ENCODE data around the gene BTBD19. TPM values are rescaled to one million over a fixed set of nuclear protein-coding genes. Genes with fewer than 3 reads are reported as not detected.
A peak's percentile ranks its signal among the peaks of the same experiment; 100 is the strongest.
"Not testable (repeated sequence)": the region's sequence is repeated elsewhere in the genome, so short reads cannot be mapped to it uniquely, and the experiment has no call there.

Gene BTBD19
- 1 to 10 TPM; 2.4 to 2.9 TPM for total RNA-seq
- long read RNA-seq, partial matches to known transcripts: 0 of 1 reads
- long read RNA-seq, other reads (novel, unspliced or antisense): 1 of 1 reads

- intact Hi-C loops (cut with DNase I, micrococcal nuclease): no loop called here
- DNase-seq (peak; percentile 60 to 66), ATAC-seq (no peak)
Measured at GRCh38 chr1:44808063-44808937, at the start of gene BTBD19. TSS of gene BTBD19 (plus strand) at chr1:44808523. CDS start at chr1:44808821, 298 bp downstream.

DNA sequence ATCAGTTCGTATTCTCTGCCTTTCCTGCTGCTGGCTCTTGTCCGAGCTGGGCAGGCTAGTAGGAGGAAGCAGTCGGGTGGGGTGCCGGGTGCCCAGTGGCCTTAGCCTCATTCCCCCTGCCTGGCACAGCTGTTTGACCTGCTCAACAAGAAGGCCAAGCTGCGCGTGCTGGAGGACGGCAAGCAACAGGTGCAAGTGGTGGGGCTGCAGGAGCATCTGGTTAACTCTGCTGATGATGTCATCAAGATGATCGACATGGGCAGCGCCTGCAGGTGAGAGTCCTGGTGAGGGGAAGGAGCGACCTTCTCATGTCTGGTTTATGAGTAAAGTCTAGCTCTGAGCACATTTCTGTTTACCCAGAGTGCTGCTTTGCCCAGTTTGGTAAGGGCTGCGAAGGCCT, 49.2 kb upstream of the BTBD19 start:
- ATAC-seq (no peak), DNase-seq (no peak)
- intact Hi-C loops (cut with DNase I, micrococcal nuclease): no loop called here

DNA sequence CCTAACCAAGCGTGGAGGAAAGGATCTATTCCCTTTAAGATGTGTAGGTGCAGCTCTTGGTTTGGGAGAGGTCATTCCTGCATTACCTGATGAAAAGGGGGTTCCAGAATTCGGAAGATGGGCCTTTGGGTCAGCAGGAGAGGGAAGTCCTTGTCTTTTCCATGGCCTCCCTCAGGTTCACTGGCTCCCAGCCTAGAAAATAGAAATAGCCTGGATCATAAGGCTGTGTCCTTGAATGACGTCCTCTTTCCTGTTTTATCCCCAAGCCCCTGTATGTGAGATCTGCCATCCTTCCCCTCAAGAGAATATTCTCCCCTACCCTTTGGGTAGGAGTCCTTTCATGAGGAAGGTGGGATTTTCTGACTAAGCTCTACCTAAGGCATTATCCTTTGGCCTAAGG, 47.4 kb upstream of the BTBD19 start:
- intact Hi-C loops (cut with DNase I, micrococcal nuclease): no loop called here
- no peak for DNase-seq
- no peak for ATAC-seq

DNA sequence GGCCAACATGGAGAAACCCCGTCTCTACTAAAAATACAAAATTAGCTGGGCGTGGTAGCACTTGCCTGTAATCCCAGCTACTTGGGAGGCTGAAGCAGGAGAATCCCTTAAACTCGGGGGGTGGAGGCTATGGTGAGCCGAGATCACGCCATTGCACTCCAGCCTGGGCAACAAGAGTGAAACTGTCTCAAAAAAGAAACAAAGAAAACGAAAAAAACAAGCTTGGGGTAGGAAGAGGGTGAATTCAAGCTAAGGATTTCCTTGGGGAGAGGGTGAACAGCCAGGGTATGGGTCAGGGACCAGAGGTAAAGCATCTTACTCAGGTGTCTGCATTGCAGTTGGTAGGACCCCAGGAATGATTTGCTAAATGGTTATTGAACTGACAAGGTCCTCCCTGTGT, 41.9 kb upstream of the BTBD19 start:
- DNase-seq; intact Hi-C loops (cut with DNase I, micrococcal nuclease); ATAC-seq: not testable (repeated sequence)

GRCh38 chr1:44775078-44775929, 33.0 kb upstream of the BTBD19 start, which contains the start of gene RPS8:
TSS of gene RPS8 (plus strand) at chr1:44775540. CDS start at chr1:44775597, 57 bp downstream.
- DNase-seq (peak; percentile 93 to 94), ATAC-seq (peak; percentile 89)
- intact Hi-C loops (cut with DNase I, micrococcal nuclease): no loop called here

GRCh38 chr1:44775930-44776729, 32.2 kb upstream of the BTBD19 start:
- DNase-seq: peak; percentile 36 to 57
- intact Hi-C loops (cut with DNase I, micrococcal nuclease): no loop called here
- ATAC-seq: peak; percentile 53

- intact Hi-C loops (cut with DNase I, micrococcal nuclease): no loop called here
- ATAC-seq (no peak), DNase-seq (no peak)
Measured at GRCh38 chr1:44776730-44777068, 31.6 kb upstream of the BTBD19 start.

GRCh38 chr1:44777547-44777946, 30.8 kb upstream of the BTBD19 start:
- intact Hi-C loops (cut with DNase I, micrococcal nuclease): no loop called here
- DNase-seq: no peak
- no peak for ATAC-seq

- intact Hi-C loops (cut with DNase I, micrococcal nuclease): no loop called here
- no peak for DNase-seq
- no peak for ATAC-seq
Measured at GRCh38 chr1:44777969-44778635, 30.2 kb upstream of the BTBD19 start.

- DNase-seq (no peak), ATAC-seq (no peak)
- intact Hi-C loops (cut with DNase I, micrococcal nuclease): no loop called here
Measured at GRCh38 chr1:44778705-44779576, 29.4 kb upstream of the BTBD19 start.

DNA sequence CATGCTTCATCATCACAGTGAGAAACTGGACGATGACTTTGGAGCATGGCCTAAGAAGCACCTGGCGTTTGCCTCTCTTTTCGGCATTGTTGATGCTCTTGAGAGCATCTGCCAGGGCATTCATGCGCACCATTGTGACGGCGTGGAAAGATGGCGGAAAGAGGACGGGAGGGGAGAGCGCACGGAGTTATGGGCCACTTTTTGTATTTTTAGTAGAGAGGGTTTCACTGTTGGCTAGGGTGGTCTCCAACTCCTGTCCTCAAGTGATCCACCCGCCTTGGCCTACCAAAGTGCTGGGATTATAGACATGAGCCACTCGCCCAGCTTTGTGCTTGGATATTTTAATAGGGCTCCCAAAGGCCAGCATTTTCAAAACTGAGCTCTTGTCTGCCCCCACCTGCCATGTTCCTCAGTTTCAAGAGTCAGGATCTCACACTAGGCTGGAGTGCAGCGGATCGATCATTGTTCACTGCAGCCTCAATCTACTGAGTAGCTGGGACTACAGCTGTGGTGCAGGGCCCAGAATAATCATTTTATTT, 27.7 kb upstream of the BTBD19 start:
- DNase-seq: no peak
- intact Hi-C loops (cut with DNase I, micrococcal nuclease): loop anchor here in 1 of 2 donors (10.0 kb wide), 1 partner anchor 54 kb away; no protein-coding TSS in a partner anchor
- ATAC-seq: no peak

GRCh38 chr1:44783697-44784093, 24.6 kb upstream of the BTBD19 start:
- intact Hi-C loops (cut with DNase I, micrococcal nuclease): loop anchor here in 1 of 2 donors (10.0 kb wide), 1 partner anchor 51 kb away; no protein-coding TSS in a partner anchor
- ATAC-seq (no peak), DNase-seq (no peak)

- DNase-seq (peak; percentile 31 to 46), ATAC-seq (peak; percentile 17)
- intact Hi-C loops (cut with DNase I, micrococcal nuclease): loop anchor here in 1 of 2 donors (10.0 kb wide), 1 partner anchor 50 kb away; no protein-coding TSS in a partner anchor
Measured at GRCh38 chr1:44784094-44785028, 24.0 kb upstream of the BTBD19 start.

- ATAC-seq: no peak
- intact Hi-C loops (cut with DNase I, micrococcal nuclease): loop anchor here in 1 of 2 donors (10.0 kb wide), 1 partner anchor 50 kb away; no protein-coding TSS in a partner anchor
- DNase-seq: peak in 1 of 2 donors; percentile 22
Measured at GRCh38 chr1:44785029-44785380, 23.3 kb upstream of the BTBD19 start.

GRCh38 chr1:44785501-44786137, 22.7 kb upstream of the BTBD19 start:
- intact Hi-C loops (cut with DNase I, micrococcal nuclease): loop anchor here in 1 of 2 donors (10.0 kb wide), 1 partner anchor 49 kb away; no protein-coding TSS in a partner anchor
- DNase-seq (peak in 1 of 2 donors; percentile 18), ATAC-seq (no peak)
